ENCODE data around the gene APPL2.

The APPL2 gene

GRCh38 chr12:105221583-105222283 lies 14.2 kb downstream of the APPL2 start:
- no peak for DNase-seq

DNA sequence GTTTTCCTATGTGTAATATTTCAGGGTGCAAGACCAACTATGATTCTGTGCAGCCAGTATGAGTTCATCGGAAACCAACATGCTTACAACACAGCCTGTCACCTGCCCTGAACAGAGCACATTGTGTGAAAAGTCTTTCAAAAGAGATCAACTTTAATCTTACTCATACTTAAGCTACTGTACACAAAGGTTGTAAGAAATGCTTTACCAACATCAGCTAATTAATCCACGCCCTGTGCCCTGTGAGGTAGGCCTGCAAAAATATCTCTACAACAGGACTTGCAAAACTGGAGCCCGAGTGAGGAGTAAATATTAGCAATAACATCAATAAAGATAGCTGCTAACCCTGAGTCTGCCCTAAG lies 15.1 kb downstream of the APPL2 start:
- DNase-seq = no peak

DNA sequence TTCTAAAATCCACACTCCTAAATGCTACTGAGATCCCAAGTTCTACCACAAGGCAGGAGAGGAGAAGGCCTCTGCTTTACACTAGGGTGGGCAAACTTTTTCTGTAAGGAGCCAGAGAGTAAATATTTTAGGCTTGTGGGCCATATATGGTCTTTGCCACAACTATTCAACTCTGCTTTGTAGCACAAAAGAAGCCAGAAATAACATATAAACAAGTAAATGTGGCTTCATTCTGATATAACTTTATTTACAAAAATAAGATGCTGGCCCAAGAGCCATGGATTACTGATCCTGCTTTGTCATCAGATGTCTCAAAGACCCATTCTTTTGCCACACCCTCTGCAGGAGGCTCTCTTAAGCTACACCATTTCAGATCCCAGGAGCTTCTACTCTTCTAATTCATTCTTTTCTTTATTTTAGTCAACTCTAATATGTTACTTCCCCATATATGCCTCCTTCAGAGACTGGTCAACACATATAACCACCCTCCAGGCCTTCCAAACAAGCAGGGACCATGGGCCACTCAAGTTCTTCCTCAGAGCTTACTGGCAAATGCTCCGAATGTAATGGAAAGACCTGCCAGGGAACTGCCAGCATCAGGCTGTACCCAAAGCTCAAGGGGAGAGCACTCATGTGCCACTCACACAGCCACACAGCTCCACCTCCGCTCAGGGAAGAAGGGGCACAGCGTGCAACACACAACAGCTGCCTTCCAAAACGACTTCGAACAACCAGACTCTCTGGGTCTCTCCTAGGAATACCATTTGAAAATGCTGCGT lies 15.6 kb downstream of the APPL2 start:
- no peak for DNase-seq

GRCh38 chr12:105219261-105220028 lies 16.5 kb downstream of the APPL2 start:
- DNase-seq = no peak

DNA sequence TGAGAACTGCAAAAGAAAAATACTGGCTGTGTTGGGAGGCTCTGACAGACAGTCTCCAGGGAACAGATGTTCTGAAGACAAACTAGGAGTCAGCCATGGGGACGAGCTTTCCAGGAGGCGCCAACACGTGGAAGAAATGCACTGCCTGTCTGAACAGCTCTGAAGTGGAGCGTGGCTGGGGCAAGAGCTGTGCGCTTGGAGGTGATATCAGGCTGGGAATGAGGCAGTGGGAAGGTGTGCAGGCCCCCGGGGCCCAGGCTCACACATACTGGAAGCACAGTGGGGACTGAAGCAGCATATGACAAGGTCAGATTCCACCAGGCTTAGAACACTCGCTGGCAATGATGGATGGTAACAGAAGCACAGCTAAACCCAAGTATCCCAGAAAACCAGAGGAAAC lies 17.5 kb downstream of the APPL2 start:
- no peak for DNase-seq

DNA sequence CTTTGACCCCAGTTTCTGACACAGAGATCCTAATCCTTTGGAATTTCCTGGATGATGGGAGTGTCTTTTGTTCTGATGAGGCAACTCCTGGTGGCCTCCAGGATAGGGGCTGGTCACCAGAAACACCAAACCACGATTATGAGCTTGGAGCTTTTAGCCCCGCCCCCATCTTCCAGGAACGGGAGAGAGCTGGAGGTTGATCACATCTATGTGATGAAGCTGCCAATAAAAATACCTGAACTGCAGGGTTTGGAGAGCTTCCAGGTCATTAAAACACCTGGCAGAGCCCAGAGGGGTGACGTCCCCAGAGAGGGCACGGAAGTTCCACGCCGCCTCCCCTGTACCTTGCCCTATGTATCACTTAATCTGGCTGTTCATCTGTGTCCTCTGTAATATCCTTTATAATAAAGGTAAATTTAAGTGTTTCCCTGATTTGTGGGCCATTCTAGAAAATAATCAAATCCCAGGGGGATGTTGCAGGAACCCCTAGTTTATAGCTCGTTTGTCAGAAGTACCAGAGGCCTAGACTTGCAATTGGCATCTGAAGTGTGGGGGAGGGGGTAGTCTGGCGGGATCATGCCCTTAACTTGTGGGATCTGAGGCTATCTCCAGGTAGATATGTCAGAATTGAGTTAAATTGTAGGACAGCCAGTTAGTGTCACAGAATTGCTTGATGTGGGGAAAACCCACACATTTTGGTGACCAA lies 21.2 kb downstream of the APPL2 start:
- no peak for DNase-seq

DNA sequence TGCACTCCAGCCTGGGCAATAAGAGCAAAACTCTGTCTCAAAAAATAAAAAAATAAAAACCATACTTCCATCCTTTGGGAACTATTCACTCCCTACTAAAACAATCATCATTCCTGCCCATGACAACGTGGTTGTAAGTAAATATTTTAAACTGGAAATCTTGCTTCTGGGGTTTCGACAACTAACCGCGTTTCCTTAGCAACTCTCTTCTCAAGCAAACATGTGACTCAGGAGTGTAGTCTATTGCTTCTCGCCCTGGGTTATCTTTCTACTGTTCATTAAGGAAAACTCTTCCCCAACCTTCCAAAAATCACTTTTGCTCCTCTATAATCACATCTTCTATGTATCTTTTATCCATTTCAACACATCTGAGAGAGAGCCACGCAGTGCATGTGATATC lies 21.8 kb downstream of the APPL2 start:
- DNase-seq = no peak

GRCh38 chr12:105212438-105212837 lies 23.5 kb downstream of the APPL2 start:
- DNase-seq = no peak

GRCh38 chr12:105209091-105209490 lies 26.9 kb downstream of the APPL2 start:
- no peak for DNase-seq

DNA sequence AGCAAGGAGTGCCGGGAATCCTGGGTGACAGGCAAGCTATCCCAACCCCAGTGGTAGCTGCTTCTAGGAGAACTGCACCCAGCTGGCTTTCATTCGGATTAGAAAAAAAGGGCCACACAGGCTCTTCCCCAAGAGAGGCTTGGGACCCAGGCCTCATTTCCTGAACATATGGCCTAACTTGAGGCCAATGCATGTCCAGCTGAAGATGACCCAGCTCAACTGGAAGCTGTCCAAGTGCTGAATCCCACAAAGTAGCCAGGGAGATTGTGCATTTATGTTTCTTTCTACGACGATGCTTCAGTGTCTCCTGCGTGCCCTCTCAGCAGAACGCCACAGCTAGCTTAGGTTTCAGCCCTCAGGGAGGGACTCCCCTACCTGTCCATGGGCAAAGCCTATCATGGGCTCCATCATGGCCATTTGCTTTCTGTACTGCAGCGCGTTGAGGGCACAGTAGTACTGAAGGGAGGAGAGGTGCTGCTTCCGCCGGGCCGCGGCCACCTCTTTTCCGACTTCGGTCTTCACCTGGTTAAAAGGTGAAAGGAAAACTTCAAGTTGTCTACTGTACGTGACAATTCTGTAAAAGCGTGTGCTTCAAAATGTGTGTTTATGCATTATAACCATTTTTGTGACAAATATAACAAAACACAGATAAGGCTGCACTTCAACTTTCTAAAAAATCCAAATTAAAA lies 29.1 kb downstream of the APPL2 start:
- DNase-seq = no peak

DNA sequence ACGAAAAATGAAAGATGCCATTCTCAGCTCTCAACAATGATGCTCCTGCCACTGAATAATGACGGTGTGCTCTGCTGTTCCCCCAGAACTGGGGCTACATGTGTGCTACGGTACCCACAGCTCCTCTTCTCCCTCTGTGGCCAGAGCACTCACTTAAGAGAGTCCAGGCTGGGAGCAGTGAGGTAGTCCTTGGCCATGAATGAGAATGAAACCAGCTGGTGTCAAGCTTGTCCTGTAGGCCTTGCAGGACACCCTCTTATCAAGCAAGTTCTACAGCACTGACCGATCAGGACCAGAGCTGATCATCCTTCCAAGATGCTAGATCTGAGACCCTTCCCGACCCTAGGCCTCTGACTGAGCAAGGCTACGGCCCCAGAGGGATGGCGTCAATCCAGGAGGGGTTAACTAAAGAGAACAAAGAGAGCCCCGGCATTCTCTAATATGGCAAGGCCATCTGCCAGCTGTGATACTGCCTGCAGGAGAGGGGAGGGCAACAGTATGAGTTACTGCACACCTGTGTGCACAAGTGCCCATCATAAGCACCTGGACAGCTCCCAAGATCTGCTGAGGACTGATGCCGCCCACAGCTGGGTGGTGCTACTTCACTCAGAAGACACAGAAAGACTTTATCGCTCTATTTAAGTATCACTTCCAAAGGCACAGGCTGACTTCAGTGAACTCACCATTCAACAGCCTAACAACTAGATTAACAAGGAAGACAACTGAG lies 30.5 kb downstream of the APPL2 start:
- no peak for DNase-seq

- DNase-seq = peak; percentile 17
Observed at GRCh38 chr12:105204916-105205315, 31.1 kb downstream of the APPL2 start.

- no peak for DNase-seq
Observed at GRCh38 chr12:105204127-105204526, 31.8 kb downstream of the APPL2 start.

DNA sequence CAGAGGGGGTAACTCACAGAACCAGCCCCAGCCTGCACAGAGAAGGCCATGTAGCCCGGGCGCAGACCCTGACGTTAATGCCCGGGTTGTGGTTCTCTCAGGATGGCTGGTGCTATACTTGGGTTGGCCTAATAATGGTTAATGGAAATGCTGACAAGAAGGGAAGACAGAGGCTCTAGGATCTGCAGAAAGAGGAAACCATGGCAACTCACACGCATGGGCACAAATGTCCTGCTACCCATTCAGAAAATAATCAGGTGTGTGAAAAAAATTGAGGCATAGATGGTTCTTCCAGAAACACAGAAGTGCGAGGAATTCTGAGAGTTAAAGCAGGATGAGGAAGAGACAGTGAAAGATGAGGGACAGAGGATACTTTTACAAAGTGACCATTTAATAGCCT lies 33.8 kb downstream of the APPL2 start:
- DNase-seq = no peak

- no peak for DNase-seq
Observed at GRCh38 chr12:105201299-105201698, 34.7 kb downstream of the APPL2 start.

DNA sequence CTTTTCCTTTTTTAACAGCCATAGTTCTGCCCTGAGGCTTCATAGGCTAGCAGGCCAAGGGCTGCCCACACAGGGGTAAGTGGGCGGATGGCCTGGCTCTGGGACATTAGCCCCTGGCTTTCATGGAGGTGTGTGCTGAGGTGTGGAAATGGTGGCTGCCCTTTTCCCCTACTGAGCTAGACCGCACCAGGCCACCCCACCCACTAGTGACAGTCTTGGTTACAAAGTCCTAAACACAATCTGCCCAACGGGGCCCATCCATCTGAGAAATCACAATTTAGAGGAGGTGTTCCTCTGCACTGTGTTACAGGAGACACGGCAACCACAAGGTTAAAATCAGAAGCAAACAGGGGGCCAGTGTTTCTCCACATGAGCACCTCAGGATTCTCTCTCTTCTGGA lies 35.6 kb downstream of the APPL2 start:
- no peak for DNase-seq

DNA sequence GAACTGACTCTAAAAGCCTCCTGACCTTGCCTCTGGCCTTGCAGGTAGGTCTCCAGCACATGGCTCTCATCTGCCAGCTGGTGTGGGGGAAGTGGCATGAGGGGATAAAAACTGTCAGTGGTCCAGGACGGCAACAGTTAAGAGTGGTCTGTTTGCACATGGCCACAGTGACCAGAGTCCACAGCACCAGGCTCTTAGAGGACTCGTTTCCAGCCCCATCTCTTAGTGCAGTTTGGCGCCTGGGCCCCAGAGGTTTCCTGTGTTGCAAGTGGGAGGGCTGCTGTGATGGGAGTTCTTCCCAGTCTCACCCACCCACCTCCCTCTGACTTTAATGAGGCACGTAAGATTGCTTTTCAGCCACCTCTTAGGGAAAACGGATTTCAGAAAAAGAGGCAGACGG lies 37.0 kb downstream of the APPL2 start:
- DNase-seq = no peak

GRCh38 chr12:105196090-105196489 lies 39.9 kb downstream of the APPL2 start:
- DNase-seq = no peak

DNA sequence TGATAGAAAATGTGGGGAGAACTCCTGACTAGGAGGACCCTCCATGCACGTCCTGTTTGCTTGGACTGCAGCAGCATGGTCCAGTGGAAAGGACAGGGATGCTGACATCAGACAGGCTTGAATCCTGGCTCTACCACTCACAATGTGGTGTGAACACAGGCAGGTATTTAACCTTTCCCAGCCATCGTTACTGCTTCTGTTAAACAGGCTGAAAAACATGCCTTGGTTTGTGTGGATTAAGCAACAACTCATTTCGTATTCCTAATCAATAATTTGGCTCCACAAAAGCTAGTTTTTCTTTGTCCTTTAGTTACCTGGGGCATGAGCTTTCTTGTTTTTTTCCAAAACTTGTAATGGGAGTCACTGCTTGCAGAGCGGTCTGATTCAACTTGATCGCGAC lies 41.0 kb downstream of the APPL2 start:
- no peak for DNase-seq

- DNase-seq = no peak
Observed at GRCh38 chr12:105192624-105193225, 43.2 kb downstream of the APPL2 start.

- DNase-seq = no peak
Observed at GRCh38 chr12:105190530-105190929, 45.4 kb downstream of the APPL2 start.

- DNase-seq = no peak
Observed at GRCh38 chr12:105189293-105189692, 46.7 kb downstream of the APPL2 start.
